HepG2 (cell line): ENCODE results near the gene FMO3. TPM values are rescaled to one million over a fixed set of nuclear protein-coding genes. Genes with fewer than 3 reads are reported as not detected.

ENCODE experiments used
- ATAC-seq: fragments of 200-7000 bp; cut with Tn5 transposase; 3 replicates; pipeline ENCODE4 v1.9.1; 2020; ENCODE audit warnings: mild to moderate bottlenecking, moderate library complexity
- BruUV-seq: library from RNA; stranded (reverse); fragments of 400-500 nt; replicated peaks from 2 replicates; lab custom pipeline; 2021; lab: Mats Ljungman, UMichigan
- CTCF ChIA-PET: fragments of 300-600 bp; formaldehyde crosslinking; extraction: SDS; loops from one replicate; lab custom pipeline; 2021; ENCODE audit warnings: low total read pairs, inconsistent platforms, low intra/inter-chr PET ratio; lab: Yijun Ruan, JAX
- POLR2A ChIA-PET: fragments of 350-600 bp; sonication (Branson Sonifier 250); formaldehyde crosslinking; loops from one replicate; lab custom pipeline; 2020; ENCODE audit warnings: antibody characterized with exemption, inconsistent platforms; lab: Yijun Ruan, JAX
- DNase-seq: peaks from one replicate; pipeline ENCODE4 v3.0.0-alpha.2; 2015; ENCODE audit warnings: low spot score
- FAIRE-seq: peaks from 3 replicates; lab custom pipeline; 2011; peaks lifted over from hg19 to GRCh38; lab: Jason Lieb, UNC
- H2AFZ ChIP-seq: one replicate; pipeline ENCODE4 v1.6.1; 2011; ENCODE audit warnings: low read length, inconsistent platforms
- H3K27ac ChIP-seq: fragments of 300-600 bp; 3 replicates; pipeline ENCODE4 v1.8.0; 2011; ENCODE audit warnings: mixed run types, mild to moderate bottlenecking, mixed read lengths, low read length, inconsistent platforms; ENCODE audit not compliant: insufficient read depth; ENCODE audit errors: extremely low read length
- H3K27me3 ChIP-seq, 2 experiments: fragments of 200-600 bp in 1 of 2; 2 replicates in 1 of 2; 3 replicates in 1 of 2; pipeline versions ENCODE4 v1.6.0 to v1.8.0; 2011; ENCODE audit warnings: low read length in 2 of 2, mild to moderate bottlenecking in 2 of 2, moderate library complexity in 2 of 2, inconsistent platforms in 1 of 2; ENCODE audit not compliant: insufficient read depth in 2 of 2, control insufficient read depth in 1 of 2
- H3K36me3 ChIP-seq, 2 experiments: fragments of 200-600 bp in 1 of 2; replicated peaks in 1 of 2; 2 replicates in 1 of 2; 3 replicates in 1 of 2; pipeline versions ENCODE4 v1.5.1 to v1.8.0; 2011; ENCODE audit warnings: low read length in 2 of 2, inconsistent platforms in 1 of 2; ENCODE audit not compliant: insufficient read depth in 2 of 2, control insufficient read depth in 1 of 2
- H3K4me1 ChIP-seq: 2 replicates; pipeline ENCODE4 v1.5.1; 2012; ENCODE audit warnings: low read length, inconsistent platforms; ENCODE audit not compliant: insufficient read depth
- H3K4me2 ChIP-seq: 2 replicates; pipeline ENCODE4 v1.6.0; 2011; ENCODE audit warnings: low read depth, low read length, inconsistent platforms
- H3K4me3 ChIP-seq, 3 experiments: fragments of 200-600 bp in 1 of 3; sonication (generic), shearing (Covaris generic) in 1 of 3; replicated peaks in 1 of 3; 2 replicates each; pipeline ENCODE4 v1.5.1; 2011 to 2016; ENCODE audit warnings: low read length in 3 of 3, inconsistent platforms in 2 of 3, low read depth in 2 of 3, mild to moderate bottlenecking in 2 of 3, control low read depth in 1 of 3, mixed read lengths in 1 of 3; ENCODE audit not compliant: insufficient read depth in 1 of 3
- H3K79me2 ChIP-seq: one replicate; pipeline ENCODE4 v1.6.1; 2011; ENCODE audit warnings: low read length, inconsistent platforms; ENCODE audit not compliant: insufficient read depth
- H3K9ac ChIP-seq: 2 replicates; pipeline ENCODE4 v1.6.0; 2011; ENCODE audit warnings: mild to moderate bottlenecking, low read depth, low read length, inconsistent platforms; ENCODE audit not compliant: insufficient read depth
- H3K9me3 ChIP-seq: 2 replicates; pipeline ENCODE4 v1.5.1; 2012; ENCODE audit warnings: mild to moderate bottlenecking, low read length
- H4K20me1 ChIP-seq: 2 replicates; pipeline ENCODE4 v1.6.0; 2011; ENCODE audit warnings: inconsistent platforms, mild to moderate bottlenecking, low read length, moderate library complexity; ENCODE audit not compliant: insufficient read depth
- BCL6 ChIP-seq: IDR thresholded peaks from 2 replicates; pipeline ENCODE4 v1.6.1; 2016; ENCODE audit warnings: missing genetic modification reagents, missing compliant biosample characterization
- BORCS8-MEF2B ChIP-seq: sonication (generic); formaldehyde crosslinking; IDR thresholded peaks from 2 replicates; pipeline ENCODE4 v1.8.0; 2022; ENCODE audit warnings: mild to moderate bottlenecking, missing genetic modification reagents
- CBX1 ChIP-seq: IDR thresholded peaks from one replicate; pipeline ENCODE4 v1.6.1; 2016; ENCODE audit warnings: antibody characterized with exemption, low read depth
- MED8 ChIP-seq: sonication (generic); formaldehyde crosslinking; IDR thresholded peaks from 2 replicates; pipeline ENCODE4 v1.8.1; 2023; ENCODE audit warnings: mild to moderate bottlenecking, missing genetic modification reagents; ENCODE audit not compliant: insufficient replicate concordance
- MIER2 ChIP-seq: IDR thresholded peaks from 2 replicates; pipeline ENCODE4 v1.6.1; 2016; ENCODE audit warnings: missing biosample characterization, missing genetic modification reagents
- MYC ChIP-seq: sonication (generic); formaldehyde crosslinking; IDR thresholded peaks from 2 replicates; pipeline ENCODE4 v1.9.0; 2021; ENCODE audit warnings: missing genetic modification reagents, borderline replicate concordance
- NBN ChIP-seq: fragments of 450-650 bp; conservative IDR thresholded peaks from 2 replicates; pipeline ENCODE4 v1.6.1; 2017
- NRL ChIP-seq: sonication (generic); formaldehyde crosslinking; IDR thresholded peaks from 2 replicates; pipeline ENCODE4 v1.5.0; 2020; ENCODE audit warnings: missing genetic modification reagents, mild to moderate bottlenecking, moderate library complexity, borderline replicate concordance
- PHF8 ChIP-seq: sonication (generic); formaldehyde crosslinking; IDR thresholded peaks from 2 replicates; pipeline ENCODE4 v1.5.0; 2020; ENCODE audit warnings: missing genetic modification reagents
- PRMT3 ChIP-seq: sonication (generic); formaldehyde crosslinking; IDR thresholded peaks from 2 replicates; pipeline ENCODE4 v1.8.1; 2022; ENCODE audit warnings: low read depth, mild to moderate bottlenecking, moderate library complexity, missing genetic modification reagents, borderline replicate concordance
- RFX3 ChIP-seq: IDR thresholded peaks from 2 replicates; pipeline ENCODE4 v1.6.1; 2016; ENCODE audit warnings: missing biosample characterization, missing genetic modification reagents
- SOX6 ChIP-seq, 2 experiments: fragments of 450-650 bp in 1 of 2; sonication (generic) in 1 of 2; formaldehyde crosslinking in 1 of 2; IDR thresholded peaks; 2 replicates each; pipeline versions ENCODE4 v1.4.0 to v1.6.1; 2017 to 2020; ENCODE audit warnings: antibody characterized with exemption in 1 of 2, mild to moderate bottlenecking in 1 of 2, missing genetic modification reagents in 1 of 2
- U2AF1 ChIP-seq: fragments of 200-400 bp; formaldehyde crosslinking; optimal IDR thresholded peaks from 2 replicates; pipeline ENCODE3; 2017; ENCODE audit warnings: mild to moderate bottlenecking, low read depth, low read length
- ZBTB7A ChIP-seq: sonication (generic); formaldehyde crosslinking; IDR thresholded peaks from 2 replicates; pipeline ENCODE4 v1.8.0; 2022; ENCODE audit warnings: mild to moderate bottlenecking, missing genetic modification reagents
- ZNF101 ChIP-seq: sonication (generic); formaldehyde crosslinking; IDR thresholded peaks from 2 replicates; pipeline ENCODE4 v1.4.0; 2020; ENCODE audit warnings: mild to moderate bottlenecking, low read depth, missing genetic modification reagents, borderline replicate concordance
- ZNF143 ChIP-seq: sonication (generic); formaldehyde crosslinking; IDR thresholded peaks from 2 replicates; pipeline ENCODE4 v1.4.0; 2020; ENCODE audit warnings: missing genetic modification reagents
- ZNF468 ChIP-seq: sonication (generic); formaldehyde crosslinking; IDR thresholded peaks from 2 replicates; pipeline ENCODE4 v1.8.0; 2022; ENCODE audit warnings: mild to moderate bottlenecking, moderate library complexity, missing genetic modification reagents
- ZNF496 ChIP-seq: sonication (generic); formaldehyde crosslinking; IDR thresholded peaks from 2 replicates; pipeline ENCODE4 v1.8.1; 2023; ENCODE audit warnings: mild to moderate bottlenecking, moderate library complexity, missing genetic modification reagents; ENCODE audit not compliant: insufficient replicate concordance
- ZNF556 ChIP-seq: sonication (generic); formaldehyde crosslinking; IDR thresholded peaks from 2 replicates; pipeline ENCODE4 v1.4.0; 2020; ENCODE audit warnings: mild to moderate bottlenecking, missing genetic modification reagents, borderline replicate concordance
- ZNF775 ChIP-seq: sonication (generic); formaldehyde crosslinking; IDR thresholded peaks from 2 replicates; pipeline ENCODE4 v1.4.0; 2020; ENCODE audit warnings: missing genetic modification reagents, mild to moderate bottlenecking, moderate library complexity, borderline replicate concordance
- WGBS: methylation state at CpG from one replicate; pipeline ENCODE4 v1.1.6; 2017; ENCODE audit warnings: low lambda C conversion rate; 5-methylcytosine and 5-hydroxymethylcytosine counted together
- in situ Hi-C: cut with HindIII; loops from 2 replicates; pipeline ENCODE4 v1.10.0; 2017; ENCODE audit warnings: low pct_unique_long_range_greater_than_20kb; ENCODE audit not compliant: extremely low pct_ligation_motif_present
- intact Hi-C: fragments of 100-400 bp; cut with micrococcal nuclease; formaldehyde crosslinking; loops from one replicate; pipeline ENCODE4 v1.10.0; 2022; ENCODE audit not compliant: unreplicated experiment
- polyA plus RNA-seq, 8 experiments: library from polyadenylated mRNA; depleted of rRNA in 3 of 8; stranded (reverse) in 7 of 8; unstranded in 1 of 8; fragments of >200 nt; fragmentation: Illumina TruSeq in 4 of 8; extraction: Trizol in 4 of 8; gene quantifications; 2 replicates each; pipeline versions ENCODE4 v1.2.1 to v1.2.3, GENCODE V29; 2011 to 2016; ENCODE audit warnings: low read depth in 4 of 8, missing spikeins in 1 of 8, mixed read lengths in 1 of 8; ENCODE audit not compliant: insufficient read depth in 1 of 8
- total RNA-seq, 5 experiments: library from RNA; depleted of rRNA; stranded (reverse); fragments of >200 nt; fragmentation: Illumina TruSeq; extraction: Trizol; gene quantifications; 2 replicates each; pipeline ENCODE4 v1.2.3, GENCODE V29; 2016; ENCODE audit warnings: low read depth in 1 of 5
- TF ChIP-seq, protein P1 (sequence below): sonication (generic); formaldehyde crosslinking; IDR thresholded peaks from 2 replicates; pipeline ENCODE4 v1.9.0; 2021; ENCODE audit warnings: missing genetic modification reagents, mild to moderate bottlenecking, borderline replicate concordance

FMO3 gene
- total and polyA plus RNA-seq, 2 of the 13 experiments (the other 11 are each of a cell fraction or from before 2014, with no cell fraction given): not detected

- in situ Hi-C loops: no loop called here
- CTCF ChIA-PET: no interaction called here
- H3K4me3 ChIP-seq: no peak overlapping the region
These were observed 46.9 kb downstream of the FMO3 start for GRCh38 chr1:171137580-171137979.

GRCh38 chr1:171138980-171139379 lies 48.3 kb downstream of the FMO3 start:
- CTCF ChIA-PET: no interaction called here
- no TSS peak for BruUV-seq
- Histone ChIP-seq H2AFZ (no peak overlapping the region), H3K27me3 (no peaks in the 10 kb centered on the region), H3K36me3 (no peaks in the 10 kb centered on the region), H3K4me3 (no peak overlapping the region), H3K4me1 (peaks cover 23% of the 10 kb centered on the region), H3K9ac (no peak overlapping the region), H4K20me1 (no peaks in the 10 kb centered on the region), H3K27ac (no peak overlapping the region), H3K9me3 (no peaks in the 10 kb centered on the region), H3K4me2 (no peak overlapping the region), H3K79me2 (no peaks in the 10 kb centered on the region)
- POLR2A ChIA-PET: no interaction called here
- TF ChIP-seq ZNF468 (CRISPR knock-in tag) (no peak), ZNF101 (CRISPR knock-in tag) (no peak), ZNF556 (CRISPR knock-in tag) (no peak), MIER2 (CRISPR knock-in tag) (no peak), ZNF143 (CRISPR knock-in tag) (no peak), BORCS8-MEF2B (no peak), ZNF775 (CRISPR knock-in tag) (no peak)
- 52% methylated on average over 2 of the region's 2 CpGs for WGBS
- DNase-seq: no peak
- intact Hi-C loops: no loop called here
- in situ Hi-C loops: no loop called here
- no peak for ATAC-seq
- FAIRE-seq: no peak

More at GRCh38 chr1:171137580-171137979, 46.9 kb downstream of the FMO3 start:
- TF ChIP-seq NRL (CRISPR knock-in tag) (no peak), PRMT3 (CRISPR knock-in tag) (no peak), SOX6 (IDR thresholded peaks at IDR 0.05) (no peak), SOX6 (CRISPR knock-in tag; IDR thresholded peaks at IDR 0.05) (no peak), PHF8 (no peak), RFX3 (CRISPR knock-in tag) (no peak), BCL6 (CRISPR knock-in tag) (no peak), NBN (no peak), ZNF556 (CRISPR knock-in tag) (no peak), U2AF1 (no peak), CBX1 (no peak), ZNF496 (CRISPR knock-in tag) (no peak), ZBTB7A (CRISPR knock-in tag) (no peak), MED8 (no peak), MYC (CRISPR knock-in tag) (no peak)
- TF ChIP-seq, protein P1, sequence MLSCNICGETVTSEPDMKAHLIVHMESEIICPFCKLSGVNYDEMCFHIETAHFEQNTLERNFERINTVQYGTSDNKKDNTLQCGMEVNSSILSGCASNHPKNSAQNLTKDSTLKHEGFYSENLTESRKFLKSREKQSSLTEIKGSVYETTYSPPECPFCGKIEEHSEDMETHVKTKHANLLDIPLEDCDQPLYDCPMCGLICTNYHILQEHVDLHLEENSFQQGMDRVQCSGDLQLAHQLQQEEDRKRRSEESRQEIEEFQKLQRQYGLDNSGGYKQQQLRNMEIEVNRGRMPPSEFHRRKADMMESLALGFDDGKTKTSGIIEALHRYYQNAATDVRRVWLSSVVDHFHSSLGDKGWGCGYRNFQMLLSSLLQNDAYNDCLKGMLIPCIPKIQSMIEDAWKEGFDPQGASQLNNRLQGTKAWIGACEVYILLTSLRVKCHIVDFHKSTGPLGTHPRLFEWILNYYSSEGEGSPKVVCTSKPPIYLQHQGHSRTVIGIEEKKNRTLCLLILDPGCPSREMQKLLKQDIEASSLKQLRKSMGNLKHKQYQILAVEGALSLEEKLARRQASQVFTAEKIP (CRISPR knock-in tag): no peak
- ATAC-seq: no peak
- Histone ChIP-seq H3K4me2 (no peak overlapping the region), H3K9ac (no peak overlapping the region), H3K36me3 (no peaks in the 10 kb centered on the region), H3K9me3 (no peaks in the 10 kb centered on the region), H3K27me3 (no peaks in the 10 kb centered on the region), H2AFZ (no peak overlapping the region), H3K4me1 (peaks cover 16% of the 10 kb centered on the region), H4K20me1 (no peaks in the 10 kb centered on the region), H3K79me2 (no peaks in the 10 kb centered on the region), H3K27ac (no peak overlapping the region)
- BruUV-seq: no TSS peak
- intact Hi-C loops: no loop called here
- WGBS: 1% methylated on average over 2 of the region's 2 CpGs
- POLR2A ChIA-PET: no interaction called here
- DNase-seq: no peak
- FAIRE-seq: no peak
